ENCODE data around the gene ARID1B. TPM values are rescaled to one million over a fixed set of nuclear protein-coding genes. Genes with fewer than 3 reads are reported as not detected.

Gene ARID1B
- total RNA-seq, 1 donor from 2014 or later, result 16.3 TPM

GRCh38 chr6:156992020-156992804, 215.0 kb downstream of the ARID1B start:
- FAIRE-seq, result no peak
- no peaks in the 10 kb centered on the region for H3K27me3 ChIP-seq (ENCODE audit: control insufficient read depth, insufficient read depth, low read length)
- TF ChIP-seq CTCF (IDR thresholded peaks at IDR 0.05; ENCODE audit: insufficient read depth, low read length, severe bottlenecking), result no peak
- DNase-seq (ENCODE audit: low read depth), result peak; percentile 27
- no peak overlapping the region for H3K4me3 ChIP-seq (ENCODE audit: low read depth, low read length)
- no peaks in the 10 kb centered on the region for H3K36me3 ChIP-seq (ENCODE audit: control insufficient read depth, insufficient read depth, low read length)

GRCh38 chr6:156993713-156994112, 216.5 kb downstream of the ARID1B start:
- DNase-seq (ENCODE audit: low read depth), result no peak
- H3K27me3 ChIP-seq (ENCODE audit: control insufficient read depth, insufficient read depth, low read length), result no peaks in the 10 kb centered on the region
- no peak overlapping the region for H3K4me3 ChIP-seq (ENCODE audit: low read depth, low read length)
- TF ChIP-seq CTCF (IDR thresholded peaks at IDR 0.05; ENCODE audit: insufficient read depth, low read length, severe bottlenecking), result no peak
- H3K36me3 ChIP-seq (ENCODE audit: control insufficient read depth, insufficient read depth, low read length), result no peaks in the 10 kb centered on the region
- FAIRE-seq, result no peak

- Histone ChIP-seq H3K36me3 (ENCODE audit: control insufficient read depth, insufficient read depth, low read length) (no peaks in the 10 kb centered on the region), H3K27me3 (ENCODE audit: control insufficient read depth, insufficient read depth, low read length) (no peaks in the 10 kb centered on the region), H3K4me3 (ENCODE audit: low read depth, low read length) (no peak overlapping the region)
- no peak for TF ChIP-seq CTCF (IDR thresholded peaks at IDR 0.05; ENCODE audit: insufficient read depth, low read length, severe bottlenecking)
- FAIRE-seq, result no peak
- DNase-seq (ENCODE audit: low read depth), result no peak
Measured at GRCh38 chr6:156994215-156995076, 217.3 kb downstream of the ARID1B start.

GRCh38 chr6:156995502-156995901, 218.3 kb downstream of the ARID1B start:
- Histone ChIP-seq H3K36me3 (ENCODE audit: control insufficient read depth, insufficient read depth, low read length) (no peaks in the 10 kb centered on the region), H3K4me3 (ENCODE audit: low read depth, low read length) (no peak overlapping the region), H3K27me3 (ENCODE audit: control insufficient read depth, insufficient read depth, low read length) (no peaks in the 10 kb centered on the region)
- no peak for FAIRE-seq
- no peak for TF ChIP-seq CTCF (IDR thresholded peaks at IDR 0.05; ENCODE audit: insufficient read depth, low read length, severe bottlenecking)
- DNase-seq (ENCODE audit: low read depth), result no peak

GRCh38 chr6:156996265-156996664, 219.1 kb downstream of the ARID1B start:
- no peaks in the 10 kb centered on the region for H3K27me3 ChIP-seq (ENCODE audit: control insufficient read depth, insufficient read depth, low read length)
- H3K36me3 ChIP-seq (ENCODE audit: control insufficient read depth, insufficient read depth, low read length), result no peaks in the 10 kb centered on the region
- DNase-seq (ENCODE audit: low read depth), result no peak
- no peak for FAIRE-seq
- no peak overlapping the region for H3K4me3 ChIP-seq (ENCODE audit: low read depth, low read length)
- no peak for TF ChIP-seq CTCF (IDR thresholded peaks at IDR 0.05; ENCODE audit: insufficient read depth, low read length, severe bottlenecking)
